ENCODE results near the gene PRRT1. TPM values are rescaled to one million over a fixed set of nuclear protein-coding genes. Genes with fewer than 3 reads are reported as not detected.
A peak's percentile ranks its signal among the peaks of the same experiment; 100 is the strongest.

The PRRT1 gene
- total RNA-seq (0.39 TPM), polyA plus RNA-seq (under 1 TPM in 3 of 4 donors, not detected in 1; 0.13 to 0.55 (median 0.18) TPM)

- H3K27ac Mint-ChIP-seq, result peak within 1 kb of the TSS in 2 of 3 donors; percentile 13 to 22
- H3K4me1 Mint-ChIP-seq, result peaks cover 0 to 67% (median 31%) of the 10 kb centered on the region in 4 donors
- no peak within 1 kb of the TSS for H3K27ac ChIP-seq (ENCODE audit: insufficient read depth, low read length, poor library complexity, severe bottlenecking)
- no peak for ATAC-seq (ENCODE audit: low read depth in 2 of 2)
- peaks cover 6% of the 10 kb centered on the region for H3K27me3 ChIP-seq (ENCODE audit: control insufficient read depth, insufficient read depth, low read length)
- H3K9me3 Mint-ChIP-seq, result peaks cover 0 to 6% (median 0%) of the 10 kb centered on the region in 7 donors
- H3K27me3 Mint-ChIP-seq, result peaks cover 46% of the 10 kb centered on the region
- DNase-seq, result no peak
- peaks cover 20% of the 10 kb centered on the region for H3K4me1 ChIP-seq (ENCODE audit: control insufficient read depth, insufficient read depth, low read length, poor library complexity, severe bottlenecking)
- H3K4me3 Mint-ChIP-seq, result peak within 1 kb of the TSS; percentile 71 to 91 (median 79)
- H3K9me3 ChIP-seq (ENCODE audit: control insufficient read depth in 2 of 2, low read length in 2 of 2), result no peaks in the 10 kb centered on the region
- H3K36me3 ChIP-seq (ENCODE audit: control insufficient read depth, insufficient read depth, low read length), result no peaks in the 10 kb centered on the region
- no peaks in the 10 kb centered on the region for H3K36me3 Mint-ChIP-seq
- H3K4me3 ChIP-seq (ENCODE audit: low read depth, low read length), result no peak within 1 kb of the TSS
Measured at GRCh38 chr6:32151863-32152768, at the start of gene PRRT1. PRRT1 (minus strand) TSS chr6:32151939; CDS start chr6:32151827, 112 bp downstream.

GRCh38 chr6:32200711-32201475 is 49.2 kb upstream of the PRRT1 start:
- ATAC-seq (ENCODE audit: low read depth in 2 of 2), result no peak

GRCh38 chr6:32198866-32199265 is 47.1 kb upstream of the PRRT1 start:
- H3K4me3 Mint-ChIP-seq, result peak overlapping the region in 2 of 4 donors; percentile 61 to 64
- DNase-seq, result no peak
- peaks cover 22% of the 10 kb centered on the region for H3K27me3 Mint-ChIP-seq
- H3K9me3 Mint-ChIP-seq, result no peaks in the 10 kb centered on the region
- H3K27ac Mint-ChIP-seq, result peak overlapping the region in 1 of 3 donors; percentile 20
- Histone ChIP-seq H3K9me3 (ENCODE audit: control insufficient read depth in 2 of 2, low read length in 2 of 2) (no peaks in the 10 kb centered on the region), H3K4me1 (ENCODE audit: control insufficient read depth, insufficient read depth, low read length, poor library complexity, severe bottlenecking) (peaks cover 27% of the 10 kb centered on the region), H3K36me3 (ENCODE audit: control insufficient read depth, insufficient read depth, low read length) (no peaks in the 10 kb centered on the region), H3K27me3 (ENCODE audit: control insufficient read depth, insufficient read depth, low read length) (no peaks in the 10 kb centered on the region), H3K4me3 (ENCODE audit: low read depth, low read length) (no peak overlapping the region), H3K27ac (ENCODE audit: insufficient read depth, low read length, poor library complexity, severe bottlenecking) (no peak overlapping the region)
- no peak for ATAC-seq (ENCODE audit: low read depth in 2 of 2)
- peaks cover 13 to 25% (median 17%) of the 10 kb centered on the region in 4 donors for H3K4me1 Mint-ChIP-seq
- no peaks in the 10 kb centered on the region for H3K36me3 Mint-ChIP-seq

More at GRCh38 chr6:32200711-32201475, 49.2 kb upstream of the PRRT1 start:
- no peak overlapping the region for H3K4me3 ChIP-seq (ENCODE audit: low read depth, low read length)
- no peaks in the 10 kb centered on the region for H3K36me3 Mint-ChIP-seq
- H3K27me3 ChIP-seq (ENCODE audit: control insufficient read depth, insufficient read depth, low read length), result no peaks in the 10 kb centered on the region
- no peak for DNase-seq
- peaks cover 0 to 7% (median 3%) of the 10 kb centered on the region in 4 donors for H3K4me1 Mint-ChIP-seq
- H3K27ac ChIP-seq (ENCODE audit: insufficient read depth, low read length, poor library complexity, severe bottlenecking), result no peak overlapping the region
- peak overlapping the region in 2 of 4 donors; percentile 22 to 76 for H3K4me3 Mint-ChIP-seq
- H3K9me3 Mint-ChIP-seq, result no peaks in the 10 kb centered on the region
- H3K4me1 ChIP-seq (ENCODE audit: control insufficient read depth, insufficient read depth, low read length, poor library complexity, severe bottlenecking), result peaks cover 11% of the 10 kb centered on the region
- no peaks in the 10 kb centered on the region for H3K9me3 ChIP-seq (ENCODE audit: control insufficient read depth in 2 of 2, low read length in 2 of 2)
- H3K36me3 ChIP-seq (ENCODE audit: control insufficient read depth, insufficient read depth, low read length), result no peaks in the 10 kb centered on the region
- H3K27me3 Mint-ChIP-seq, result peaks cover 26% of the 10 kb centered on the region
- no peak overlapping the region for H3K27ac Mint-ChIP-seq

GRCh38 chr6:32198345-32198696 is 46.6 kb upstream of the PRRT1 start:
- no peak for DNase-seq
- Histone ChIP-seq H3K36me3 (ENCODE audit: control insufficient read depth, insufficient read depth, low read length) (no peaks in the 10 kb centered on the region), H3K9me3 (ENCODE audit: control insufficient read depth in 2 of 2, low read length in 2 of 2) (no peaks in the 10 kb centered on the region), H3K4me3 (ENCODE audit: low read depth, low read length) (no peak overlapping the region), H3K4me1 (ENCODE audit: control insufficient read depth, insufficient read depth, low read length, poor library complexity, severe bottlenecking) (peaks cover 32% of the 10 kb centered on the region), H3K27ac (ENCODE audit: insufficient read depth, low read length, poor library complexity, severe bottlenecking) (no peak overlapping the region), H3K27me3 (ENCODE audit: control insufficient read depth, insufficient read depth, low read length) (no peaks in the 10 kb centered on the region)
- H3K27ac Mint-ChIP-seq, result peak overlapping the region in 1 of 3 donors; percentile 31
- peak overlapping the region in 3 of 4 donors; percentile 35 to 64 (median 61) for H3K4me3 Mint-ChIP-seq
- peaks cover 20% of the 10 kb centered on the region for H3K27me3 Mint-ChIP-seq
- H3K9me3 Mint-ChIP-seq, result no peaks in the 10 kb centered on the region
- no peak for ATAC-seq (ENCODE audit: low read depth in 2 of 2)
- no peaks in the 10 kb centered on the region for H3K36me3 Mint-ChIP-seq
- H3K4me1 Mint-ChIP-seq, result peaks cover 18 to 31% (median 22%) of the 10 kb centered on the region in 4 donors

- Mint-ChIP-seq H3K4me3 (peak overlapping the region; percentile 97 to 99 (median 99)), H3K27ac (peak overlapping the region; percentile 98 to 99 (median 98)), H3K27me3 (peaks cover 19% of the 10 kb centered on the region), H3K9me3 (no peaks in the 10 kb centered on the region), H3K36me3 (no peaks in the 10 kb centered on the region), H3K4me1 (peaks cover 22 to 37% (median 26%) of the 10 kb centered on the region in 4 donors)
- no peaks in the 10 kb centered on the region for H3K27me3 ChIP-seq (ENCODE audit: control insufficient read depth, insufficient read depth, low read length)
- no peak for DNase-seq
- no peak for ATAC-seq (ENCODE audit: low read depth in 2 of 2)
- peak overlapping the region; percentile 97 for H3K27ac ChIP-seq (ENCODE audit: insufficient read depth, low read length, poor library complexity, severe bottlenecking)
- no peaks in the 10 kb centered on the region for H3K9me3 ChIP-seq (ENCODE audit: control insufficient read depth in 2 of 2, low read length in 2 of 2)
- H3K36me3 ChIP-seq (ENCODE audit: control insufficient read depth, insufficient read depth, low read length), result no peaks in the 10 kb centered on the region
- peaks cover 41% of the 10 kb centered on the region for H3K4me1 ChIP-seq (ENCODE audit: control insufficient read depth, insufficient read depth, low read length, poor library complexity, severe bottlenecking)
- H3K4me3 ChIP-seq (ENCODE audit: low read depth, low read length), result peak overlapping the region; percentile 82
Measured at GRCh38 chr6:32196682-32197616, 45.2 kb upstream of the PRRT1 start.

- Histone ChIP-seq H3K4me3 (ENCODE audit: low read depth, low read length) (peak overlapping the region; percentile 82), H3K36me3 (ENCODE audit: control insufficient read depth, insufficient read depth, low read length) (no peaks in the 10 kb centered on the region), H3K4me1 (ENCODE audit: control insufficient read depth, insufficient read depth, low read length, poor library complexity, severe bottlenecking) (peaks cover 48% of the 10 kb centered on the region), H3K27ac (ENCODE audit: insufficient read depth, low read length, poor library complexity, severe bottlenecking) (peak overlapping the region; percentile 97), H3K9me3 (ENCODE audit: control insufficient read depth in 2 of 2, low read length in 2 of 2) (no peaks in the 10 kb centered on the region), H3K27me3 (ENCODE audit: control insufficient read depth, insufficient read depth, low read length) (no peaks in the 10 kb centered on the region)
- Mint-ChIP-seq H3K36me3 (no peaks in the 10 kb centered on the region), H3K27me3 (peaks cover 23% of the 10 kb centered on the region), H3K4me1 (peaks cover 22 to 37% (median 29%) of the 10 kb centered on the region in 4 donors), H3K9me3 (no peaks in the 10 kb centered on the region), H3K27ac (peak overlapping the region; percentile 91 to 99 (median 98)), H3K4me3 (peak overlapping the region; percentile 97 to 99 (median 99))
- DNase-seq (peak in 2 of 3 donors; percentile 61 to 64), ATAC-seq (ENCODE audit: low read depth in 2 of 2) (peak; percentile 86 to 87)
Measured at GRCh38 chr6:32195902-32196681, 44.4 kb upstream of the PRRT1 start.

All from CD4-positive, CD25-positive, alpha-beta regulatory T cell (primary cell).